SK-N-SH (cell line): ENCODE measurements around the gene RPS6KA5.

Source experiments
- EP300 ChIP-seq, 2 experiments: IDR thresholded peaks; 2 replicates each; pipeline versions ENCODE4 v1.4.0 to v1.6.1; 2012; ENCODE audit warnings: borderline replicate concordance in 1 of 2, low read depth in 1 of 2, low read length in 1 of 2
- EZH2phosphoT487 ChIP-seq: fragments of 200-600 bp; sonication (generic); IDR thresholded peaks from 2 replicates; pipeline ENCODE4 v1.6.1; 2017; ENCODE audit warnings: low read depth, mixed run types, mild to moderate bottlenecking, antibody characterized with exemption, moderate library complexity, borderline replicate concordance
- JUND ChIP-seq: IDR thresholded peaks from 2 replicates; pipeline ENCODE4 v1.4.0; 2012
- MXI1 ChIP-seq: IDR thresholded peaks from 2 replicates; pipeline ENCODE4 v1.6.1; 2012; ENCODE audit warnings: mild to moderate bottlenecking, low read depth, low read length, improper control_type of control experiment
- NFIC ChIP-seq: IDR thresholded peaks from 2 replicates; pipeline ENCODE4 v1.4.0; 2012; ENCODE audit warnings: borderline replicate concordance
- POLR2AphosphoS5 ChIP-seq: IDR thresholded peaks from 2 replicates; pipeline ENCODE4 v1.6.1; 2012; ENCODE audit warnings: low read depth, low read length
- RCOR1 ChIP-seq: fragments of 150-350 bp; IDR thresholded peaks from 2 replicates; pipeline ENCODE4 v1.6.1; 2017; ENCODE audit warnings: antibody characterized with exemption, low read length
- SIN3A ChIP-seq: IDR thresholded peaks from 2 replicates; pipeline ENCODE4 v1.6.1; 2012; ENCODE audit warnings: low read depth, mild to moderate bottlenecking, low read length, moderate library complexity, borderline replicate concordance
- TAF1 ChIP-seq: IDR thresholded peaks from 2 replicates; pipeline ENCODE4 v1.6.1; 2012; ENCODE audit warnings: low read depth, mild to moderate bottlenecking, low read length, moderate library complexity, borderline replicate concordance
- TF ChIP-seq, protein P1 (sequence below): IDR thresholded peaks from 2 replicates; pipeline ENCODE4 v1.6.1; 2012; ENCODE audit warnings: mild to moderate bottlenecking, low read depth, low read length, moderate library complexity
- TF ChIP-seq, protein P2 (sequence below): fragments of 200-600 bp; sonication (generic); IDR thresholded peaks from 2 replicates; pipeline ENCODE4 v1.6.1; 2017; ENCODE audit warnings: antibody characterized with exemption, mild to moderate bottlenecking, moderate library complexity
- TF ChIP-seq, protein P3 (sequence below): IDR thresholded peaks from 2 replicates; pipeline ENCODE4 v1.4.0; 2012; ENCODE audit warnings: low read depth
- TF ChIP-seq, protein P4 (sequence below): IDR thresholded peaks from 2 replicates; pipeline ENCODE4 v1.4.0; 2012; ENCODE audit warnings: low read depth, borderline replicate concordance

DNA sequence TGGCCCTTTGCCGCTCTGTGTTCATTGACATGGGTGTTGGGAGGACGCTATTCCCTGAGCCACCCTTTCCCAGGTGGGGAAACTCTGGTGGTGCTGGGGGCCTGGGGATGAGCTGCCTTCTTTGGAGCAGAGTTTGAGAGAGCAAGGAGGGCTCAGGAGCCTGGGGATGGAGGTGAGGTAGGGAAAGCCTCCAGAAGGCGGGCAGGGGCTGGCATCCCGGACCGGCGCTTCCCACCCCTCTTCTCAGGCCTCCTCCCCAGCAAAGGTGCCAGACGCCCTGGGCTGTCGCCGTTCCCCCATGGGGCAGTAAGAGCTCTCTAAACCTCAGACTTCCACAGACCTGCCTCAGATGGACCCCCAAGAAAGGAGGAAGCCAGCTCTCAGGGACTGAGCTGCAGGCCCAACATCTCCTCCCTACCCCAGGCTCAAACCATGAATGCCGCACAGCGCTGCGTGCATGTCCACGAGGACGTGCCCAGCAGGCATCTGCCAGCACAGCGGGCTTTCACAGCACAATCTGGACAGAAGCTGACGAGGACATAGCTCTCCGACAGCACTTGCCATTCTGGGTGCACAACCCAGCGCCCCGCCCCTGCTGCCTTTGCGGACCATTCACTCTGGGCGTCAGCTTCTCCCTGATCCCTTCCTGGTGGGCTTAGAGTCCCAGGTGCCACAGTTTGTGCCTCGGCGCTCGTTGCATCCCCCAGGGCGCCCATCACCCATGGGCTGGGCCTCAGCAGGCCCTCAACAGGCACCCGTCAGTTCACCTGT, 229.3 kb downstream of the RPS6KA5 start:
- TF ChIP-seq, protein P1, sequence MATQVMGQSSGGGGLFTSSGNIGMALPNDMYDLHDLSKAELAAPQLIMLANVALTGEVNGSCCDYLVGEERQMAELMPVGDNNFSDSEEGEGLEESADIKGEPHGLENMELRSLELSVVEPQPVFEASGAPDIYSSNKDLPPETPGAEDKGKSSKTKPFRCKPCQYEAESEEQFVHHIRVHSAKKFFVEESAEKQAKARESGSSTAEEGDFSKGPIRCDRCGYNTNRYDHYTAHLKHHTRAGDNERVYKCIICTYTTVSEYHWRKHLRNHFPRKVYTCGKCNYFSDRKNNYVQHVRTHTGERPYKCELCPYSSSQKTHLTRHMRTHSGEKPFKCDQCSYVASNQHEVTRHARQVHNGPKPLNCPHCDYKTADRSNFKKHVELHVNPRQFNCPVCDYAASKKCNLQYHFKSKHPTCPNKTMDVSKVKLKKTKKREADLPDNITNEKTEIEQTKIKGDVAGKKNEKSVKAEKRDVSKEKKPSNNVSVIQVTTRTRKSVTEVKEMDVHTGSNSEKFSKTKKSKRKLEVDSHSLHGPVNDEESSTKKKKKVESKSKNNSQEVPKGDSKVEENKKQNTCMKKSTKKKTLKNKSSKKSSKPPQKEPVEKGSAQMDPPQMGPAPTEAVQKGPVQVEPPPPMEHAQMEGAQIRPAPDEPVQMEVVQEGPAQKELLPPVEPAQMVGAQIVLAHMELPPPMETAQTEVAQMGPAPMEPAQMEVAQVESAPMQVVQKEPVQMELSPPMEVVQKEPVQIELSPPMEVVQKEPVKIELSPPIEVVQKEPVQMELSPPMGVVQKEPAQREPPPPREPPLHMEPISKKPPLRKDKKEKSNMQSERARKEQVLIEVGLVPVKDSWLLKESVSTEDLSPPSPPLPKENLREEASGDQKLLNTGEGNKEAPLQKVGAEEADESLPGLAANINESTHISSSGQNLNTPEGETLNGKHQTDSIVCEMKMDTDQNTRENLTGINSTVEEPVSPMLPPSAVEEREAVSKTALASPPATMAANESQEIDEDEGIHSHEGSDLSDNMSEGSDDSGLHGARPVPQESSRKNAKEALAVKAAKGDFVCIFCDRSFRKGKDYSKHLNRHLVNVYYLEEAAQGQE: no peak
- TF ChIP-seq SIN3A (no peak), NFIC (no peak), MXI1 (no peak), JUND (no peak), POLR2AphosphoS5 (no peak), EP300 (IDR thresholded peaks at IDR 0.05; ENCODE audit: borderline replicate concordance in 1 of 2, low read depth in 1 of 2, low read length in 1 of 2) (no peak), EZH2phosphoT487 (no peak), RCOR1 (no peak), TAF1 (no peak)
- TF ChIP-seq, protein P2, sequence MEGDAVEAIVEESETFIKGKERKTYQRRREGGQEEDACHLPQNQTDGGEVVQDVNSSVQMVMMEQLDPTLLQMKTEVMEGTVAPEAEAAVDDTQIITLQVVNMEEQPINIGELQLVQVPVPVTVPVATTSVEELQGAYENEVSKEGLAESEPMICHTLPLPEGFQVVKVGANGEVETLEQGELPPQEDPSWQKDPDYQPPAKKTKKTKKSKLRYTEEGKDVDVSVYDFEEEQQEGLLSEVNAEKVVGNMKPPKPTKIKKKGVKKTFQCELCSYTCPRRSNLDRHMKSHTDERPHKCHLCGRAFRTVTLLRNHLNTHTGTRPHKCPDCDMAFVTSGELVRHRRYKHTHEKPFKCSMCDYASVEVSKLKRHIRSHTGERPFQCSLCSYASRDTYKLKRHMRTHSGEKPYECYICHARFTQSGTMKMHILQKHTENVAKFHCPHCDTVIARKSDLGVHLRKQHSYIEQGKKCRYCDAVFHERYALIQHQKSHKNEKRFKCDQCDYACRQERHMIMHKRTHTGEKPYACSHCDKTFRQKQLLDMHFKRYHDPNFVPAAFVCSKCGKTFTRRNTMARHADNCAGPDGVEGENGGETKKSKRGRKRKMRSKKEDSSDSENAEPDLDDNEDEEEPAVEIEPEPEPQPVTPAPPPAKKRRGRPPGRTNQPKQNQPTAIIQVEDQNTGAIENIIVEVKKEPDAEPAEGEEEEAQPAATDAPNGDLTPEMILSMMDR: no peak
- TF ChIP-seq, protein P3, sequence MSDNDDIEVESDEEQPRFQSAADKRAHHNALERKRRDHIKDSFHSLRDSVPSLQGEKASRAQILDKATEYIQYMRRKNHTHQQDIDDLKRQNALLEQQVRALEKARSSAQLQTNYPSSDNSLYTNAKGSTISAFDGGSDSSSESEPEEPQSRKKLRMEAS: no peak
- TF ChIP-seq, protein P4, sequence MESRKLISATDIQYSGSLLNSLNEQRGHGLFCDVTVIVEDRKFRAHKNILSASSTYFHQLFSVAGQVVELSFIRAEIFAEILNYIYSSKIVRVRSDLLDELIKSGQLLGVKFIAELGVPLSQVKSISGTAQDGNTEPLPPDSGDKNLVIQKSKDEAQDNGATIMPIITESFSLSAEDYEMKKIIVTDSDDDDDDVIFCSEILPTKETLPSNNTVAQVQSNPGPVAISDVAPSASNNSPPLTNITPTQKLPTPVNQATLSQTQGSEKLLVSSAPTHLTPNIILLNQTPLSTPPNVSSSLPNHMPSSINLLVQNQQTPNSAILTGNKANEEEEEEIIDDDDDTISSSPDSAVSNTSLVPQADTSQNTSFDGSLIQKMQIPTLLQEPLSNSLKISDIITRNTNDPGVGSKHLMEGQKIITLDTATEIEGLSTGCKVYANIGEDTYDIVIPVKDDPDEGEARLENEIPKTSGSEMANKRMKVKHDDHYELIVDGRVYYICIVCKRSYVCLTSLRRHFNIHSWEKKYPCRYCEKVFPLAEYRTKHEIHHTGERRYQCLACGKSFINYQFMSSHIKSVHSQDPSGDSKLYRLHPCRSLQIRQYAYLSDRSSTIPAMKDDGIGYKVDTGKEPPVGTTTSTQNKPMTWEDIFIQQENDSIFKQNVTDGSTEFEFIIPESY: no peak
